SW 1271 (cell line): Measurements from ENCODE around the gene HBD.
"Not testable (repeated sequence)": the region's sequence is repeated elsewhere in the genome, so short reads cannot be mapped to it uniquely, and the experiment has no call there.

Source experiments
- DNase-seq, 2 experiments: peaks; one replicate each; lab custom pipeline; 2025; lab: John Stamatoyannopoulos, UW

Gene HBD

GRCh38 chr11:5252919-5253265 lies 18.6 kb upstream of the HBD start:
- DNase-seq: no peak

GRCh38 chr11:5252192-5252918 lies 18.1 kb upstream of the HBD start:
- no peak for DNase-seq

GRCh38 chr11:5251746-5252145 lies 17.5 kb upstream of the HBD start:
- DNase-seq: no peak

GRCh38 chr11:5250543-5251204 lies 16.4 kb upstream of the HBD start:
- DNase-seq: no peak

- DNase-seq: not testable (repeated sequence)
These were observed 15.6 kb upstream of the HBD start, which contains the start of gene HBG1 for GRCh38 chr11:5249807-5250396. Gene HBG1 (minus strand): TSS chr11:5249857. CDS start chr11:5249804, 53 bp downstream.

GRCh38 chr11:5248498-5248897 lies 14.2 kb upstream of the HBD start:
- not testable (repeated sequence) for DNase-seq

- no peak for DNase-seq
These were observed 13.3 kb upstream of the HBD start for GRCh38 chr11:5247472-5248192.

- no peak for DNase-seq
These were observed 12.6 kb upstream of the HBD start for GRCh38 chr11:5246772-5247471.

GRCh38 chr11:5245155-5245554 lies 10.9 kb upstream of the HBD start:
- DNase-seq: no peak

- DNase-seq: no peak
These were observed 9.5 kb upstream of the HBD start for GRCh38 chr11:5243816-5244180.

- DNase-seq: no peak
These were observed 8.9 kb upstream of the HBD start for GRCh38 chr11:5242933-5243815.

- DNase-seq: no peak
These were observed 7.9 kb upstream of the HBD start for GRCh38 chr11:5242208-5242607.

- DNase-seq: no peak
These were observed 7.2 kb upstream of the HBD start for GRCh38 chr11:5241458-5241857.

- DNase-seq: no peak
These were observed 6.2 kb upstream of the HBD start for GRCh38 chr11:5240458-5240857.

GRCh38 chr11:5240056-5240455 lies 5.8 kb upstream of the HBD start:
- DNase-seq: no peak

GRCh38 chr11:5239046-5239445 lies 4.8 kb upstream of the HBD start:
- DNase-seq: no peak

- no peak for DNase-seq
These were observed 4.2 kb upstream of the HBD start for GRCh38 chr11:5238486-5238885.

GRCh38 chr11:5237420-5237819 lies 3.1 kb upstream of the HBD start:
- DNase-seq: no peak

- DNase-seq: no peak
These were observed 1.2 kb upstream of the HBD start for GRCh38 chr11:5235364-5236095.

GRCh38 chr11:5233307-5233706 lies 976 bp downstream of the HBD start:
- no peak for DNase-seq
